K562 (cell line): ENCODE data around the gene TLCD1. TPM values are rescaled to one million over a fixed set of nuclear protein-coding genes. Genes with fewer than 3 reads are reported as not detected.
A peak's percentile ranks its signal among the peaks of the same experiment; 100 is the strongest.

Experiments
- CREB5 ChIP-seq: fragments of 250-450 bp; sonication (Bioruptor Pico); IDR thresholded peaks from 2 replicates; pipeline ENCODE4 v1.5.0; 2020; ENCODE audit warnings: mild to moderate bottlenecking
- CTCF ChIP-seq, 3 experiments: IDR thresholded peaks in 2 of 3; conservative IDR thresholded peaks in 1 of 3; 2 replicates each; pipeline ENCODE4 v1.5.1; 2011 to 2012; ENCODE audit warnings: low read length in 3 of 3, mild to moderate bottlenecking in 3 of 3, control low read depth in 2 of 3, improper control_type of control experiment in 1 of 3, inconsistent platforms in 1 of 3, low read depth in 1 of 3, mixed read lengths in 1 of 3, moderate library complexity in 1 of 3; ENCODE audit not compliant: insufficient read depth in 2 of 3
- FOXJ3 ChIP-seq: sonication (generic); formaldehyde crosslinking; IDR thresholded peaks from 2 replicates; pipeline ENCODE4 v1.4.0; 2020; ENCODE audit warnings: mild to moderate bottlenecking, missing genetic modification reagents
- FOXK1 ChIP-seq: sonication (generic); formaldehyde crosslinking; IDR thresholded peaks from 2 replicates; pipeline ENCODE4 v1.8.0; 2022; ENCODE audit warnings: missing genetic modification reagents, mild to moderate bottlenecking, borderline replicate concordance
- GTF2E2 ChIP-seq: fragments of 200-800 bp; sonication (Bioruptor generic); IDR thresholded peaks from 2 replicates; pipeline ENCODE4 v1.6.1; 2016; ENCODE audit warnings: missing genetic modification characterization, missing compliant biosample characterization
- HEY1 ChIP-seq: fragments of 250-450 bp; sonication (Bioruptor Pico); IDR thresholded peaks from 2 replicates; pipeline ENCODE4 v1.5.0; 2020; ENCODE audit warnings: mild to moderate bottlenecking, moderate library complexity, borderline replicate concordance
- HMG20B ChIP-seq: fragments of 250-450 bp; sonication (Bioruptor Pico); IDR thresholded peaks from 2 replicates; pipeline ENCODE4 v1.5.0; 2021; ENCODE audit warnings: mild to moderate bottlenecking
- HNRNPL ChIP-seq: fragments of 200-400 bp; formaldehyde crosslinking; IDR thresholded peaks from 2 replicates; pipeline ENCODE4 v1.6.1; 2017; ENCODE audit warnings: low read depth, mild to moderate bottlenecking, low read length
- JUND ChIP-seq, 2 experiments: IDR thresholded peaks; 2 replicates in 1 of 2; 3 replicates in 1 of 2; pipeline ENCODE4 v1.6.1; 2011; ENCODE audit warnings: borderline replicate concordance in 2 of 2, low read depth in 2 of 2, low read length in 2 of 2, improper control_type of control experiment in 1 of 2, missing biosample characterization in 1 of 2, missing genetic modification characterization in 1 of 2, missing genetic modification reagents in 1 of 2
- KLF6 ChIP-seq: fragments of 250-450 bp; sonication (Bioruptor Pico); IDR thresholded peaks from 2 replicates; pipeline ENCODE4 v1.4.0; 2020; ENCODE audit warnings: mild to moderate bottlenecking, moderate library complexity, borderline replicate concordance
- PRPF4 ChIP-seq: fragments of 200-400 bp; formaldehyde crosslinking; IDR thresholded peaks from one replicate; pipeline ENCODE4 v1.6.1; 2017; ENCODE audit warnings: low read length, low read depth, mild to moderate bottlenecking; ENCODE audit not compliant: insufficient read depth, poor library complexity, severe bottlenecking
- ZBTB5 ChIP-seq: fragments of 450-650 bp; IDR thresholded peaks from 2 replicates; pipeline ENCODE4 v1.6.1; 2017; ENCODE audit warnings: antibody characterized with exemption
- ZNF253 ChIP-seq: fragments of 250-450 bp; sonication (Bioruptor Pico); conservative IDR thresholded peaks from 2 replicates; pipeline ENCODE4 v1.6.1; 2021; ENCODE audit warnings: mild to moderate bottlenecking
- ZNF609 ChIP-seq: sonication (generic); formaldehyde crosslinking; IDR thresholded peaks from 2 replicates; pipeline ENCODE4 v1.8.1; 2023; ENCODE audit warnings: missing genetic modification reagents, mild to moderate bottlenecking, borderline replicate concordance
- ZNF668 ChIP-seq: fragments of 250-450 bp; sonication (Bioruptor Pico); IDR thresholded peaks from 2 replicates; pipeline ENCODE4 v1.8.0; 2022; ENCODE audit warnings: mild to moderate bottlenecking, inconsistent platforms
- polyA plus RNA-seq, 8 experiments: library from polyadenylated mRNA; depleted of rRNA in 4 of 8; stranded (reverse) in 5 of 8; unstranded in 3 of 8; fragments of >200 nt; fragmentation: Nextera tagmentation in 2 of 8; fragmentation: Illumina TruSeq in 1 of 8; extraction: Ambion mirVana in 2 of 8; extraction: Trizol in 1 of 8; gene quantifications; 2 replicates each; pipeline versions ENCODE4 v1.2.1 to v1.2.3, GENCODE V29; 2011 to 2014; ENCODE audit warnings: inconsistent platforms in 1 of 8, missing spikeins in 1 of 8
- total RNA-seq, 7 experiments: library from RNA; depleted of rRNA in 6 of 7; stranded (reverse); fragments of >200 nt in 6 of 7; fragmentation: Illumina TruSeq in 2 of 7; extraction: Trizol in 2 of 7; gene quantifications; 2 replicates each; pipeline versions ENCODE4 v1.2.1 to v1.2.3, GENCODE V29; 2011 to 2021; ENCODE audit warnings: low replicate concordance in 1 of 7

TLCD1 gene
- total and polyA plus RNA-seq, 9 of the 15 experiments (the other 6 are each of a cell fraction or from before 2014, with no cell fraction given) = 6.8 to 37.7 (median 21.7) TPM

GRCh38 chr17:28726627-28727491 is 826 bp upstream of the TLCD1 start (continued):
- TF ChIP-seq ZBTB5 = no peak
- TF ChIP-seq GTF2E2 = no peak
- TF ChIP-seq PRPF4 = peak; percentile 44
- peak; percentile 99 to 100 (median 99) for TF ChIP-seq CTCF (IDR thresholded peaks at IDR 0.05 in 2 of 3, conservative IDR thresholded peaks at IDR 0.05 in 1 of 3; ENCODE audit: insufficient read depth in 2 of 3, low read depth in 1 of 3, low read length in 3 of 3)
- no peak for TF ChIP-seq HNRNPL
- TF ChIP-seq JUND (IDR thresholded peaks at IDR 0.05; ENCODE audit: borderline replicate concordance, low read depth, low read length) = peak; percentile 78
- peak; percentile 6; the same call in 1 of the 3 replicates for TF ChIP-seq JUND (tag; IDR thresholded peaks at IDR 0.05; ENCODE audit: borderline replicate concordance, low read depth, low read length)
- TF ChIP-seq HMG20B (CRISPR knock-in tag) = no peak
- TF ChIP-seq ZNF253 (CRISPR knock-in tag) = no peak
- no peak for TF ChIP-seq CREB5 (CRISPR knock-in tag)
- TF ChIP-seq FOXJ3 (CRISPR knock-in tag) = no peak
- no peak for TF ChIP-seq KLF6 (CRISPR knock-in tag)
- TF ChIP-seq HEY1 = no peak
- 0 out of 2 replicates have a peak, but pooled peaks have one; percentile 84 for TF ChIP-seq ZNF609
- no peak for TF ChIP-seq FOXK1 (CRISPR knock-in tag)
- no peak for TF ChIP-seq ZNF668 (CRISPR knock-in tag)
